GM21723 (cell line): ENCODE results near the gene PLEKHD1.
A peak's percentile ranks its signal among the peaks of the same experiment; 100 is the strongest.
"Not testable (repeated sequence)": the region's sequence is repeated elsewhere in the genome, so short reads cannot be mapped to it uniquely, and the experiment has no call there.

ENCODE experiments used
- ATAC-seq: cut with Tn5 transposase; IDR thresholded peaks from one replicate; pipeline ENCODE4 v1.9.1; 2021; ENCODE audit warnings: mild to moderate bottlenecking, moderate library complexity; ENCODE audit not compliant: unreplicated experiment

PLEKHD1 gene

GRCh38 chr14:69480136-69480535 lies 4.4 kb upstream of the PLEKHD1 start:
- no peak for ATAC-seq

GRCh38 chr14:69481815-69482568 lies 2.5 kb upstream of the PLEKHD1 start:
- peak; percentile 91 for ATAC-seq

GRCh38 chr14:69483765-69484443 lies 624 bp upstream of the PLEKHD1 start:
- no peak for ATAC-seq

- no peak for ATAC-seq
These were observed 760 bp downstream of the PLEKHD1 start for GRCh38 chr14:69485315-69485660.

GRCh38 chr14:69485701-69486100 lies 1.2 kb downstream of the PLEKHD1 start:
- no peak for ATAC-seq

GRCh38 chr14:69487226-69487625 lies 2.7 kb downstream of the PLEKHD1 start:
- ATAC-seq: no peak

- no peak for ATAC-seq
These were observed 3.2 kb downstream of the PLEKHD1 start for GRCh38 chr14:69487771-69488170.

GRCh38 chr14:69489495-69489894 lies 5.0 kb downstream of the PLEKHD1 start:
- ATAC-seq: no peak

- ATAC-seq: no peak
These were observed 5.8 kb downstream of the PLEKHD1 start for GRCh38 chr14:69490219-69490918.

GRCh38 chr14:69491193-69491592 lies 6.7 kb downstream of the PLEKHD1 start:
- ATAC-seq: no peak

- ATAC-seq: no peak
These were observed 8.5 kb downstream of the PLEKHD1 start for GRCh38 chr14:69493038-69493437.

- no peak for ATAC-seq
These were observed 9.3 kb downstream of the PLEKHD1 start for GRCh38 chr14:69493791-69494190.

- no peak for ATAC-seq
These were observed 10.9 kb downstream of the PLEKHD1 start for GRCh38 chr14:69495341-69495921.

GRCh38 chr14:69497866-69498265 lies 13.3 kb downstream of the PLEKHD1 start:
- not testable (repeated sequence) for ATAC-seq

- not testable (repeated sequence) for ATAC-seq
These were observed 13.8 kb downstream of the PLEKHD1 start for GRCh38 chr14:69498286-69498685.

- no peak for ATAC-seq
These were observed 14.9 kb downstream of the PLEKHD1 start for GRCh38 chr14:69499436-69499835.

- no peak for ATAC-seq
These were observed 15.6 kb downstream of the PLEKHD1 start for GRCh38 chr14:69500096-69500495.

- ATAC-seq: no peak
These were observed 16.2 kb downstream of the PLEKHD1 start for GRCh38 chr14:69500736-69501135.

GRCh38 chr14:69501423-69501838 lies 16.9 kb downstream of the PLEKHD1 start:
- ATAC-seq: no peak

GRCh38 chr14:69504775-69505174 lies 20.2 kb downstream of the PLEKHD1 start:
- ATAC-seq: no peak
